ENCODE data around the gene NFXL1.
"Not testable (repeated sequence)": the region's sequence is repeated elsewhere in the genome, so short reads cannot be mapped to it uniquely, and the experiment has no call there.

The NFXL1 gene

GRCh38 chr4:47914220-47914925 lies at the start of gene NFXL1:
Gene NFXL1 (minus strand): TSS chr4:47914583. CDS start chr4:47914203, 380 bp downstream.
- peak; percentile 93 for DNase-seq (ENCODE audit: low read depth in 2 of 2)

DNA sequence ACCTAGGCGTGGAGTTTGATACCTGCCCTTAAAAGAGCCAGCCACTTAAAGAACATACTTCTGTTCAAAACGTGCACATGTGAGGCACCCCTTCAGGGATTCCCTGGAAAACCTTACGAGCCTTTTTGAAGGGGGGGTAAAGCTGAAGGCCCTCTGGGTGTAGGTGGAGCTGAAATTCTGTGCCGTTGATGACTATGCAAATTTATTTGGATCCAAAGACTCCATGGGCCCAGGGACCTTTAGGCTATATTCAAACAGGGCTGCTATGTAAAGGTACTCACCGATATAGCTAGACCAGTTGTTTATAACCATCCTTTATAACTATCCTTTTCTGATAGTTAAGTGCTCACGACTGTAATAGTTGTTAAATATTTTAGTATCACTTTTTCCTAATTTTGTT lies 40.3 kb upstream of the NFXL1 start:
- DNase-seq (ENCODE audit: low read depth in 2 of 2), result no peak

GRCh38 chr4:47954245-47954644 lies 39.9 kb upstream of the NFXL1 start:
- DNase-seq (ENCODE audit: low read depth in 2 of 2), result no peak

GRCh38 chr4:47945930-47946726 lies 31.7 kb upstream of the NFXL1 start:
- no peak for DNase-seq (ENCODE audit: low read depth in 2 of 2)

GRCh38 chr4:47942081-47942819 lies 27.9 kb upstream of the NFXL1 start:
- DNase-seq (ENCODE audit: low read depth in 2 of 2), result no peak

- DNase-seq (ENCODE audit: low read depth in 2 of 2), result no peak
These were observed 25.1 kb upstream of the NFXL1 start for GRCh38 chr4:47939456-47939855.

DNA sequence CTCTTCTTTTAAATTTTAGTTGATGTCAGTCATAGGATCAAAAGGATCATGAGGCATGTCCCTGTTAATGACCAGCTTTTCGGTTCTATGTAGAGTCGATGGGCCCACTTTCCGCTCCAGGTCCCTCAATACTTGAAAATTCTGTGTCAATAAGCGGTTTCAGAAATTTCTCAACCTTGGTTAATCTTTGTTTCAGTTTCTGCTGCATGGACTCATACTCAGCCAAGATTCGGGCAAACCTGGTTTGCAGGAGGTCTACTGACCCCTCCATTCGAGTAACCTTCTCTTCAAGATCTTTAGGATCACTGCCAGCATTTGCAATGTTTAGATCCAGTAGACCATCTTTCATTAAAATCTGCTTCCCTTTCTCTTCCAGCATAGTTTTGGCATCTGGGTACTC lies 22.0 kb upstream of the NFXL1 start:
- no peak for DNase-seq (ENCODE audit: low read depth in 2 of 2)

GRCh38 chr4:47933840-47934239 lies 19.5 kb upstream of the NFXL1 start:
- no peak for DNase-seq (ENCODE audit: low read depth in 2 of 2)

- no peak for DNase-seq (ENCODE audit: low read depth in 2 of 2)
These were observed 16.8 kb upstream of the NFXL1 start for GRCh38 chr4:47930971-47931804.

- DNase-seq (ENCODE audit: low read depth in 2 of 2), result no peak
These were observed 15.4 kb upstream of the NFXL1 start for GRCh38 chr4:47929682-47930201.

GRCh38 chr4:47926667-47927258 lies 12.4 kb upstream of the NFXL1 start:
- DNase-seq (ENCODE audit: low read depth in 2 of 2), result peak; percentile 28 to 40

GRCh38 chr4:47923261-47923608 lies 8.9 kb upstream of the NFXL1 start:
- DNase-seq (ENCODE audit: low read depth in 2 of 2), result not testable (repeated sequence)

- DNase-seq (ENCODE audit: low read depth in 2 of 2), result not testable (repeated sequence)
These were observed 8.3 kb upstream of the NFXL1 start for GRCh38 chr4:47922436-47923260.

- not testable (repeated sequence) for DNase-seq (ENCODE audit: low read depth in 2 of 2)
These were observed 2.8 kb upstream of the NFXL1 start for GRCh38 chr4:47917163-47917562.

GRCh38 chr4:47915378-47915777 lies 995 bp upstream of the NFXL1 start:
- DNase-seq (ENCODE audit: low read depth in 2 of 2), result no peak

DNA sequence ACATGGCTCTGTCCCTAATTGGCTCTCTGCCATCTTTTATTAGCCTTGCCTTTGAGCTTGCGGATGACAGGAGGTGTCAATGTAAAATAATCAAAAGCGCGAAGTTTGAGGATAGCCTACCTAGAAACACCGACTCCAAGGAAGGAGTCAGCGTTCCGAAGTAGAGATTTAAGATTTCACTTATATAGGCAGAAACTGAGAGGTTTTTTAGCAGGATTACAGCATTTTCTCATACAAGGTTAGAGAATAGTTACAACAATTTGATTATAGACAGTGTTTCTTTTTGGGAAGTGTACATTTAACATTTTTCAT lies 499 bp upstream of the NFXL1 start:
- no peak for DNase-seq (ENCODE audit: low read depth in 2 of 2)

DNA sequence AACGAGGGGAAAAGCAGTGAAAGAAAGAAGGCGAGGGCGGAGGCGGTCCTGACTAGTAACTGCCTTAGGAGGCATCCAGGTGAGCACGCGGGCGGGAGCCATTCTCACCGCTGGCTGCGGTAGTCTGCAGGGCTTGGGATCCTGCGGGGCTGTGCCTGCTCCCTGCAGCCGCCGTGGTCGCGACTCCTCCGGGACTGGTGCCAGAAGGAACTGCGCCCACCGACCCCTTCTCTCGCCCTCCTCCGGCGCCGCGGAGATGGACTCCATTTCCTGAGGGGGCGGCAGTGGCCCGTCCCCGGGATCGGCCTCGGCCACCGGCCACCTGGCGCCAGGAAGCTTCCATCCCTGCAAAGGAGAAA lies 543 bp downstream of the NFXL1 start:
- DNase-seq (ENCODE audit: low read depth in 2 of 2), result peak; percentile 14 to 20

GRCh38 chr4:47913330-47913729 lies 1.1 kb downstream of the NFXL1 start:
- DNase-seq (ENCODE audit: low read depth in 2 of 2), result no peak

DNA sequence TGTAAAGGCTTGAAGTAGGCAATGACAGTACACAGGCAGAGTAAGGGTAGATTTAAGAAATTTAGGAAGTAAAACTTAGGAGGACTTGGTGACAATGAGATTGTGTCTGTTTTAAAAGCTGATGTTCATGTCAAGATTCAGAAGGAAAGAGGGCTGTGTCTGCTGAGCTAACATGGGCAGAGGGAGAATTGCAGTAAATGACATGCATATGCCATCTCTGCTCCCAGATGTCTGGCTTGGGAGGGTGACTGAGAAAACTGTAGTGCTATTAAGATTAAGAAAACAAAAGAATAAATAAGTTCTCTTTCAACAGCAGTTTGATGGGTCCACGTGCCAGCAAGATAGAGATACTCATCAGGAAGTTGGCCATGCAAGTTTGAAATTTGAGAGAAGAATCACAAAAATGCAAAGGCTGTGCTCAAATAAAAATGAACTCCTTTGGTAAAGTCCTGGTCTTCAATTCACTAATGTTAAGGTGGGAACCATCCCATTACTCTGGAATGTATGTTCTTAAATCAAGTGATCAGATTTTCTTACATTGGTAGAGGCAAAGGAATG lies 7.2 kb downstream of the NFXL1 start:
- no peak for DNase-seq (ENCODE audit: low read depth in 2 of 2)

- DNase-seq (ENCODE audit: low read depth in 2 of 2), result no peak
These were observed 14.7 kb downstream of the NFXL1 start for GRCh38 chr4:47899639-47900038.
